ENCODE data around the gene VTA1.
"Not testable (repeated sequence)": the region's sequence is repeated elsewhere in the genome, so short reads cannot be mapped to it uniquely, and the experiment has no call there.

VTA1 gene

DNA sequence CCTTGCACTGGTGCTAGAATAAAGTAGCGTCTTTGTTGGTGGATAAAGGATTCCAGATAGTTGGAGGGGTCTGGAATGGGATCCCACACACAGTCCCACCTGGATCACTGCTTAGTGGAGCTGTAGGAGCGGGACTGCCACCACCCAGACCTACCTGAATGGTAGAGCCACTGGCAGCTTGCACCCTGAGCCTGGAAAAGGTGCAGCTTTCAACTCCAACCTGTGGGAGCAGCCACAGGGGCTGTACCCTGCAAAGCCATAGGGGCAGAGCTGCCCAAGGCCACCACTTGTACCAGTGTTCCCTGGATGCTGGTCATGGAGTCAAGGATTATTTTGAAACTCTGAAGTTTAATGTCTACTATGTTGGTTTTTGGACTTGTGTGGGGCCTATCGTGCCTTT, 26.9 kb downstream of the VTA1 start:
- DNase-seq = no peak

DNA sequence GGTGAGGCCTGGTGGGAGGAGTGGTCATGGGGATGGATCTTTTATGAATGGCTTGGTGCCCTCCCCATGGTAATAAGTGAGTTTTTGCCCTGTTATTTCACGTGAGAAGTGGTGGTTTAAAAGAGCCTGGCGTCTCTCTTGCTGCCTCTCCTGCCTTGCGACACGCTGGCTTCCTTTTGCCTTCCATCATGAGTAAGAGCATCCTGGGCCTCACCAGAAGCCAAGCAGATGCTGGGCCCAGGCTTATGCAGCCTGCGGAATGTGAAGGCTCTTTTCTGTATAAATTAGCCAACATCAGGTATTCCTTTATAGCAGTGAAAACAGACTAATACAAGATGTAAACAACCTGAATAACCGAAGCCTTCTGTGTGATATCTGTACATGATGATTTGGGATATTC, 27.6 kb downstream of the VTA1 start:
- no peak for DNase-seq

DNA sequence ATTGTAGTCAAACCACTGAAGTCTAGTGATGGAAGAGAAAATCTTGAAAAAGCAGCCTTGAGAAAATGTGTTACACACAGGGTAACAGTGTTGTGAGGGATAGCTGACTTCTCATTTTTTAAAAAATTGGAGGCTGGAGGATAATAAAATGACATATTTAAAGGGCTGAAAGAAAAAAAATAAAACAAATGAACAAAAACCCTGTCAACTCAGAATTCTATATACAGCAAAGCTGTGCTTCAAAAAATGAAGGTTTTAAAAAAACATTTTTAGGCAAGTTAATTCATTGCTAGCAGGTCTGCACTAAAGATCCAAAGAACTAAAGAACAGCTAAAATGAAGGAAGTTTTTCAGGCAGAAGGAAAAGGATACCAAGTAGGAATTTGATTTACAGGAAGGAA, 31.1 kb downstream of the VTA1 start:
- no peak for DNase-seq

DNA sequence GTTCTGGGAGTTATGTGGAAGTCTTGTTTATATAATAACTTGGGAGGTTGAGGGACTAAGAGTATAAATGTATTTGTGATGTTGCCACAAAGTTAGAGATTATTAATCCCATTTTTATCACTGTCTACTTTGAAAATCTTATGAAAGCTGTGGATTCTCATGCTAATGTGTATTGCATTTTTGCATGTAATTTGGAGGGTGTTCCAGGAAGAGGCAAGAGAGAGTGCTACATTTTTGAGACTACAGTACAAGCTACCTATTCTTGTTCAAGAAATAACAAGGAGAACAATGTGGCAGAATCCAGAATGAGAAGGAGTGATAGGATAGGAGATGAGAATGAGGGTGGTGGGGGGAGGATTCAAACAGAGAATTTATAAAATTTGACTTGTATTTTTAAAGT, 34.9 kb downstream of the VTA1 start:
- no peak for DNase-seq

DNA sequence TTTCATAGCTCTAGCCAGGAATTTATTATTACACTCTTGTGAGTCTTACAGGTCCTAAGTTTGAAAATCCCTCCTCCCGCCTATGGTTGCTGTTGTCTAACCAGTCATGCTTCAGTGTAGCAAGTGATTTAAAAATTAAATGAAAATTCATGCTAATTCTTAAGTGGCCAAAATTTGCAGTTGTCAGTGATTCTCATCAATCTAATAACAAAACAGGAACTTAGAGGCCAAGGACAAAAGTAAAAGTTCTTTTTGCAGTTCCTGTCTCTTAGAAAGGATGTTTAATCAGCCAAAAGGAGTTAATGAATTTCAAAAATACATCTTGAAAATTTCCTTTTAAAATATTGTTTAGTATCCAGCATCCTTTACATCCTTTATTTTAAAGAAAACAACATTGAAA, 36.3 kb downstream of the VTA1 start:
- no peak for DNase-seq

DNA sequence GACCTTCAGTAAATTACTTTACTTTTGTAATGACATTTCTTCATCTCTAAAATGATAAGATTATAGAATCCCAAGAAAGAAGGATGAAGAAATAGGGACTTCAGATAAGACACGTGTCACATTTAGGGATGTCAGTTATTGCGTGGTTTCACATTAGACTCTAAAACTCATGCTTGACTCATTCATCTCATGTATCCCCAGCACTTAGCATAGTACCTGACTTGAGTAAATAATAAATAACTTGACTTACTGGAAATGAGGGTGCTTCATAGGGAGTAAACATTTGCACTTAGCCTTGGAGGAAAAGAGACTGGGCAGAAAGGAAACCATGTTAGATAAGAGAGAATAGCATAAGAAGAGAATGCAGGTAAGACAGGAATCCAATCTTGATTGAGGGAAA, 37.2 kb downstream of the VTA1 start:
- DNase-seq = no peak

DNA sequence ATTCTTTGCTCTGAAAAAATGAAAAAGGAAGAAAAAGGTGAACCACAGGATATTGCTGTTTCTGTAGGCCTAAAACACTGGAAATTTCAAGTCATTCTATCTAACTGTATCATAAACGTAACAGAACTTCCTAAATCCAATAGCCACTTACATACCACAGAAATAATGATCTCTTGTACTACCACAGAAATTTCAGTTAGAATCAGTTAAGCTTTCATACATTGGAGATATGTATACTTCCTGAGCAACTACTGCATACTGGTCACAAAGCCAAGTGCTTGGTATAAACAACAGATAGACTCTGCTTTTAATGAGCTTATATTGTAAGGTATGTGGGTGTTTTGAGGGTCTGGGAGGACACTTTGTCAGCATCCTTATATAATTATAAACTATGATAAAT, 38.6 kb downstream of the VTA1 start:
- DNase-seq = no peak

DNA sequence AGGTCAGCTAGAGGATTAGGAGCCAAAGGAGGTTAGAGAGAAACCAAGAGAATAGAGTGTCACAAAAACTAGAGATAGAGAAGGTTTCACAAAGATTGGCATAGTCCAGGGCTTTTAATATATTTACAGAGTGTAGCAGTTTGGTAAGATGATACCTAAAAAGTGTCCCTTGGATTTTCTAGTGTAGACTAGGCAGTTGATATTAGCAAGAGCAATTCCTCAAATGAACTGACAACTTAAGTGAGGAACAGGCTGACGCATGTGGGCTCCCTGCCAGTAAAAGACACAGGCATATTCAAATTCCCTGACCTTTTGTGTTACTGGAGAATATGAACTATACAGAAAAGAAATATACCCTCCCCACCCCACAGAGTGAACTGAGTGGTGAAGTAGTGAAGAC, 40.1 kb downstream of the VTA1 start:
- DNase-seq = no peak

DNA sequence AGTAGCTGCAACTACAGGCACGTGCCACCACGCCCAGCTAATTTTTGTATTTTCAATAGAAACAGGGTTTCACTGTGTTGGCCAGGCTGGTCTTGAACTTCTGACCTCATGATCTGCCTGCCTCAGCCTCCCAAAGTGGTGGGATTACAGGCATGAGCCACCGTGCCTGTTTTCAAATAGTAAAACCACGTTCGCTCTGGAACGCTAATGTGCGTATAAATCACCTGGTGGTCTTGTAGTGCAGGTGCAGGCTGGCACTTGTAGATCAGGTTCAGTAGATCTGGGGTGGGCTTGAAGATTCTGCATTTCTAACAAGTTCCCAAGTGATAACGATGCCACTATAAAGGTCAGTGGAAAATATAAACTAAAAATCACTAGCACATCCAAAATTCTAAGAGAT, 41.3 kb downstream of the VTA1 start:
- not testable (repeated sequence) for DNase-seq

DNA sequence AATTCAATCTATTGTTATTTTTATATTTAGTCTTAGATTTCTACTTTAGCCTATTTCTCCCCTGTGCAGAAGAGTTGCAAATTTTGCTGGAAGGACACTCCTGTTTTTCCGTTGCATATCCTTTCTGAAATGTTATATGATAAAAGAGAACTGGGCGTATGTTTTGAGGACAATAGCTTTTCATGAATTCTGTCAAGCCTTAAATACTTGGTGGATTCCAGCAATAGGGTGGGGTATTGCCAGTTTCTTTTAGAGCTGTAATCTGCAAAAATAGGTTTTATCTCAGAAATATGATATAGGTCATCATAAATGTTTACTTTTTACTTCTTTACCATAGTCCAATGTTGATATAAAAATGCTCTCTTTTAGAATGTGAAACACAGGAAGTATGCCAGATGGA, 42.0 kb downstream of the VTA1 start:
- DNase-seq = no peak

DNA sequence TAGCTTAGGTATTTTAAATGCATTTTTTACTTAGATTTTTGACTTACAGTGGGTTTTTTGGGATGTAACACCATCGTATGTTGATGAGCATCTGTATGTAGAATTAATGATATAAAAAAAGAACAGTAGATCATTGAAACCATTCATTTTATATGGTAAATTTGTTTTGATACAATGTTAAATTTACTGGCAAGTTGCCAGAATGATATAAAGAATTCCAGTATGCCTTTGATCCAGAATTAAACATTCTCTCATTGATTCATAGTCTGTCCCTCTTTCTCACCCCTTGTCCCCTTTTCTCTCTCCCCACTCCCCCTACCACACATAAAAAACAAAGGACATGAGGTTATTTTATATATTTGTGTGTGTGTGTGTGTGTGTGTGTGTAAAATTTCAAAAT, 45.3 kb downstream of the VTA1 start:
- no peak for DNase-seq

DNA sequence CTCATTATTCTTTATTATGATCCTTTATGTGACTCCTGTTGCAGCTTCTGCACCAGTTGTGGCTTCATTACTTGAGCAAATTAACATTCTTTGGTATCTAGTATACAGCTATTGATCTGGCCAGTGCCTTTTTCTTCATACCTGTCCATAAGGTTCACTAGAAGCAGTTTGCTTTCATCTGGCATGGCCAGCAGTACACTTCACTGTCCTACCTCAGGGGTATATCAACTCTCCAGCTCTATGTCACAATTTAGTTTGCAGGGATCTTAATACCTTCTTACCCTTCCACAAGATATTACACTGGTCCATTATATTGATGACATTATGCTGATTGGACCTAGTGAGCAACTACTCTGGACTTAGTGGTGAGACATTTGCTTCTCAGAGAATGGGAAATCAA, 46.6 kb downstream of the VTA1 start:
- DNase-seq = no peak

DNA sequence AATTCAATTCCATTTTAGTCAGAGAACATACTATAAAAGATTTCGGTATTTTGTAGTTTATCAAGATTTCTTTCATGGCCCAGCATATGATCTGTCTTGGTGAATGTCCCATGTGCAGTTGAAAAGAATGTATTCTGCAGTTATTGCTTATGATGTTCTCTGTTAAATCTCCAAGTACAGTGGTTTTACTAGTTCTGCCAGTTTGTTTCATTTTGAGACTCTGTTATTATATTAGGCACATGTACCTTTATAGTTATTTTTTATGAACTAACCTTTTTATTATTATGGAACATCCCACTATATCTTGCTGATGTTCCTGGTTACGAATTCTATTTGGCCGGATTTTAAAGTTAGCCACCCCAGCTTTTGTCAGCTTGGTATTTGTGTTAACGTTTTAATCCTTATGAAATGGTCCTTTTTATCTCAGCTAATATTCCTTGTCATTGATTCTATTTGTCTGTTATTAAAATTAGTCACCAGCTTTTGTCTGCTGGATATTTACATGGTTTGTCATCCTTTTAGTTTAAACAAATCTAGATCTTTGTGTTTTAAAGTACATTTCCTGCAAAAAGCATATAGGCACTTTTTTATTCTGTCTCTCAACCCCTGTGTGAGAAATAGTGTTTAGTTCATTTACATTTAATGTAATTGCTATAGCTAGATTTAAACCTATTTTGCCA, 48.9 kb downstream of the VTA1 start:
- no peak for DNase-seq

DNA sequence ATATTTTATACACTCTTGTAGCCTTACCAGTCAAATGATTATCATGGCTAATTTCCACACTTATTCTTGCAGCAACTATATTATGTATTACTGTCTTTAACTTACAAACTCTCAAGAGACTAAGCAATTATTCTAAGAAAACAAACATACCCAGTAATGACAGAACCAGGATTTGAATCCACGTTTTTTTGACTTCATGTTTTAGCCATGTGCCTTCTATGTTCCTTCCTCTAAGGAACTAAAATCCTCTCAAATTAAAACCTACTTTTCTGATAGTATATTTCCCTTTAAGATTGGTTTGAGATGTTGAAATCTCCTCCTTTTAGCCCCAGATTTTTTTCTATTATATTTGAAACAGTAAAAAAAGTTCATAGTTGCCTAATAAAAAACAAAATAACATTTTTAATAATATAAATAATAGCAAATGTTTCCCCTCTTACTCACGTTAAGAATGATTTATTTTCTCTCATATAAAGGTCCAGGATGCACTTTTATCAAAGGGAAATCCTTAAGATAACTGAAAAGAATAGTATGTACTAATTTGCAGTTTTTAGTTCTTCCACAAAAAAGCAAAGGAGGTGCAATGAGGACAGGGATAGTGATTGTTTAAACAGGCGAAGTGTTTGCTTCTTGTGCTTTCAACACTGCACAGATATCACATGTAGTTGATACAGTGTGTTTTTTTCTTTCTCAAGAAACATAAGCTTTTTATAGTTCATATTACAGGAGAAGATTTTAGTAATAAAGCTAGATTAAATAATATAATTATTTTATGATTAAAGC, 54.0 kb downstream of the VTA1 start:
- no peak for DNase-seq

DNA sequence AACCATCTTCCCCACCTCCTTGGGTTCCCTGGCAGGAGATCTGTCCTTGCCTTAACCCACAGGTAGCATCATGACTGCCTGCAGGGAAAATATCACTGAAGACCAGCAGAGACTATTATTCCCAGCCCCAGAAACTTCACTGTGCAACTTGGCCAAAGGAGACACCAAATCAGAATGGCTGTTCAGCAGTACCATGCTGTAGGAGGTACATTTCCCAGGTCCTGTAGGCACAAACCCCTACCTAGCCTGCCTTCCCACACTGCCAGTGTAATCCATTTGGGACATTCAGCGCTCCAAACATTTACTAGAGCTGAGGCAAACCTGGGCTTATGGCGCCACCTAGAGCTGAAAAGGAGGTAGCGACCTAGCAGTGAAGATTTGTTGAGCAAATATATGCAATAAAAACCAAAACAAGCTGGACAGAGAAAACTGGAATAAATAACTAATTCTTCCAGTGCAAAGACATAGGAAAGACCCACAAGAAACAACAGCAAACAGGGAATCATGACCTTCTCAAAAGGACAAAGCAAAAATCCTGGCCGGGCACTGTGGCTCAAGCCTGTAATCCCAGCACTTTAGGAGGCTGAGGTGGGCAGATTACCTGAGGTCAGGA, 60.3 kb downstream of the VTA1 start:
- DNase-seq = no peak

DNA sequence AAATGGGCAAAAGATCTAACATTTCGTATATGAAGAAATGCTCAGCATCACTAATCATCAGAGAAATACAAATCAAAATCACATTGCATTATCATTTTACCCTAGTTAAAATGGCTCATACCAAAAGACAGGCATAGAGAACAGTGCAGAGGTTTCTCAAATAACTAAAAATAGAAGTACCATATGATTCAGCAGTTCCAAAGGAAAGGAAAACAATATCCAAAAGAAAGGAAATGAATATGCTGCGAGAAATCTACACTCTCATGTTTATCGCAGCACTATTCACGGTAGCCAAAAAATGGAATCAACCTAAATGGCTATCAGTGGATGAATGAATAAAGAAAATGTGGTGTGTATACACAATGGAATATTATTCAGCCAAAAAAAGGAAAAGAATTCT, 63.5 kb downstream of the VTA1 start:
- no peak for DNase-seq

DNA sequence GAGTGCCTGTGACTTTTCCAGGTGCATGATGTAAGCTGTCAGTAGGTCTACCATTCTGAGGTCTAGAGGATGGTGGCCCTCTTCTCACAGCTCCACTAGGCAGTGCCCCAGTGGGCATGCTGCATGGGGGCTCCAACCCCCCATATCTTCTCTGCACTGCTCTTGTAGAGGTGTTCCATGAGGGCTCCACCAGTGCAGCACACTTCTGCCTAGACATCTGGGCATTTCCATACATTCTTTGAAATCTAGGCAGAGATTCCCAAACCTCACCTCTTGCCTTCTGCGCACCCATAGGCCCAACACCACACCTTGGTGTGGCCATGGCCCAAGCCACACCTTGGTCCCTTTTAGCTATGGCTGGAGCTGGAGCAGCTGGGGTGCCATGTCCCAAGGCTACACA, 66.3 kb downstream of the VTA1 start:
- DNase-seq = no peak

DNA sequence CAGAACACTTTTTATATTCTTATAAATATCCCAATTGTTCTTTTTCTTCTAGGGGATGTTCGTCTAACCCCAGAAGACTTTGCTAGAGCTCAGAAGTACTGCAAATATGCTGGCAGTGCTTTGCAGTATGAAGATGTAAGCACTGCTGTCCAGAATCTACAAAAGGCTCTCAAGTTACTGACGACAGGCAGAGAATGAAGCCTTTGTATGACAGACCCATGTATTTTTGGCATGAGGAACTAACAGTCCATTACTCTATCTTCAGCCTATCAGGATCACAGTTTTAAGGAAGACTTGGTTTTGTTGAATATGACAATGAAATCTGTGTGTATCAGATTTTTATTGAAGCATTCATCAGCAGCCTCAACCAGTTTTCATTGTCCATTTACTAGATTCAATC, 71.4 kb downstream of the VTA1 start:
- DNase-seq = no peak

DNA sequence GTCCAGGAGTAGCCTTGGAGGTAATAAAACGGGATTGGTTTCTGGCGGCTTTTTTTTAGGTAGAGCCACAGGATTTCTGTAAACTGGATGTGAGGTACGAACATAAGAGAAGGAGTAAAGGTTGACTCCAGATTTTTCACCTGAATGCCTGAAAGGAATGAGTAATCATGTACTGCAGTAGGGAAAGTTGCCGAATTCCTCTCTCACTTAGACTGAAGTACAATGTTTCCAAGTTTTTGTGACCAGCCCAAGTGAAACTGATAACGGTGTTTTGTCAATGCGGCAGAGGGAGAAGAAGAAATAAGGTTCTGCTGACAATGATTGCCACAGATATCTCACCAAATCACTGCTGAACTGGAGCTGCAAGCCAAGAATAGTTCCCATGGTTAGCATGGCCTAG, 75.0 kb downstream of the VTA1 start:
- DNase-seq = no peak

DNA sequence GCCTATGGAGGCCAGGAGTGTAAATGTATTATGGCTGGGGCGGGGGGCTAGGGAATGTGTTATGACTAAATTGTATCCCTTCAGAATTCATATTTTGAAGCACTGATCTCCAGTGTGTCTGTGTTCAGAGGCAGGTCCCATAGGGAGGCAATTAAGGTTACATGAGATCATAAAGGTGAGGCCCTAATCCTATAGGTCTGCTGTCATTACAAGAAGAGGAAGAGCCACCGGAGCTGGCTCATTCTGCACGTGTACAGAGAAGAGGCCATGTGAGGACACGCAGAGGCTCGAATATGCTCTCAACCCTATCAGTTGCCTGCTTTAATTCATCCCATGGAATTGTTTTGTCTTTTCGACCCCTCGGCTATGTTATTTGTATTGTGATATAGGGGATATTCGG, 76.9 kb downstream of the VTA1 start:
- DNase-seq = no peak

DNA sequence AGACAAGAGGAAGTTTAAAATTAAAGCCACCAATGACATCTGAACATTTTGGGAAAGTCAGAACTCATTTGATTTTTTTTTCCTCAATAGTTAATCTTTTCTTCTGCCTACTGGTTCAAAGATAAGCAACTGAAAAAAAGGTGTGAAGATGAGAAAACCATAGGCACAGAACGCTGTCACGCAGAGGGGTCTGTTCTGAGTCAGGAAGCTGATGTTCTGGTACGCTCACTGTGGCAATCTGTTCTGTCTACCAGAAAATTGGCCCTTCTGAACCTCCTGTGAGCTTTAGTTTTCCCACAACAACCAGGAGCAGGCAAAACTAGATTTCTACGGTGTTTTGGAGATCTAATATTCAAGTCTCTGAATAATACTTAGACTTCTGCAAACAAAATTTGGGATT, 78.1 kb downstream of the VTA1 start:
- DNase-seq = no peak

DNA sequence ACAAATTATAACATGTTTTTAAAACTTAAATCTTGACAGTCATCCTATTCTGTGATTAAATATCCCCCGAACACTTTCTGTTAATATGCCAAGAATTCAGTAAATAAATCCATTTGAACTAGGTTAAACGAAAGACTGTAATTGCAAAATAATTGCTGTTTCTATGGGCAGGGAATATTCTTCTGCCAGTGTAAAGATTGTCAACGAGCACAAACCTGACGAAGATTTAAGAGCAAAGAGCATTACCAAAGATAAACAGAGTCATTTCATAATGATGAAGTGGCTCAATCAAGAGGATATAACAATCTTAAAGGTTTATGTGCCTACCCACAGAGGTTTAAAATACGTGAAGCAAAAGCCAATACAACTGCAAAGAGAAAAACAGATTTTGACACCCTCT, 78.5 kb downstream of the VTA1 start:
- no peak for DNase-seq

DNA sequence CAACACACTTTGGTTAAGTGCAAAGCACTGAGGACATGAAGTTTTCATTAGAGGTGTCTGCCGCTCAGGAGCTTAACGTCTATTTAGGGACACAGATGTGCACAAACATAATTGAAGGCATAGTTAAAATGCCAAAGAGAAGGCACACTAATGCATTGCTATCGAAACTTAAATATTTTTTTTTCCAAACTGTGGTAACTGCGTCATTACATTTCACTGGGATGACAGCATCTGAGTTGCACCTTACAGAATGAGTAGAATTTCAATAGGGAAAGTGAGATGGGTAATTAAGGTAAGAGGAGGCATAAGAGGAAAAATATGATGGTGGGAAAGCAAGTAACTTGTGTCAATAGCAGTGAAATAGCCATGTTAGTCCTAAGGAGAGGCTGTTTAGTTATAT, 79.7 kb downstream of the VTA1 start:
- no peak for DNase-seq

DNA sequence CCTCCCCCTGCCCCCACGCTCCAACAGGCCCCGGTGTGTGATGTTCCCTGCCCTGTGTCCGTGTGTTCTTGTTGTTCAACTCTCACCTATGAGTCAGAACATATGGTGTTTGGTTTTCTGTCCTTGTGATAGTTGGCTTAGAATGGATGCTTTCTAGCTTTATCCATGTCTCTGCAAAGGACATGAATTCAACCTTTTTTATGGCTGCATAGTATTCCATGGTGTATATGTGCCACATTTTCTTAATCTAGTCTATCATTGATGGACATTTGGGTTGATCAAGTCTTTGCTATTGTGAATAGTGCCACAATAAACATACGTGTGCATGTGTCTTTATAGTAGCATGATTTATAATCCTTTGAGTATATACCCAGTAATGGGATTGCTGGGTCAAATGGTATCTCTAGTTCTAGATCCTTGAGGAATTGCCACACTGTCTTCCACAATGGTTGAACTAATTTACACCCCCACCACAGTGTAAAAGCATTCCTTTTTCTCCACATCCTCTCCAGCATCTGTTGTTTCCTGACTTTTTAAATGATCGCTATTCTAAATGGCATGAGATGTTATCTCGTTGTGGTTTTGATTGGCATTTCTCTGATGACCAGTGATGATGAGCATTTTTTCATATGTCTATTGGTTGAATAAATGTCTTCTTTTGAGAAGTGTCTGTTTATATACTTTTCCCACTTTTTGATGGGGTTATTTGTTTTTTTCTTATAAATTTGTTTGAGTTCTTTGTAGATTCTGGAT, 82.6 kb downstream of the VTA1 start:
- DNase-seq = not testable (repeated sequence)

Data from activated CD4-positive, CD25-positive, alpha-beta regulatory T cell treated with anti-CD3 and anti-CD28 coated beads, Interleukin-2, amount 50 U/mL, for 72 hours (primary cell).